Measurements from ENCODE around the gene LRGUK.
"Not testable (repeated sequence)": the region's sequence is repeated elsewhere in the genome, so short reads cannot be mapped to it uniquely, and the experiment has no call there.

The LRGUK gene

GRCh38 chr7:134191876-134192275, 64.7 kb downstream of the LRGUK start:
- Mint-ChIP-seq H3K4me1 (no peaks in the 10 kb centered on the region), H3K36me3 (no peaks in the 10 kb centered on the region), H3K4me3 (no peak overlapping the region), H3K27ac (no peak overlapping the region), H3K9me3 (no peaks in the 10 kb centered on the region), H3K27me3 (peaks cover 3% of the 10 kb centered on the region)

GRCh38 chr7:134193240-134193639, 66.1 kb downstream of the LRGUK start:
- Mint-ChIP-seq H3K4me1 (no peaks in the 10 kb centered on the region), H3K36me3 (no peaks in the 10 kb centered on the region), H3K27ac (no peak overlapping the region), H3K27me3 (peaks cover 4% of the 10 kb centered on the region), H3K9me3 (no peaks in the 10 kb centered on the region), H3K4me3 (no peak overlapping the region)

DNA sequence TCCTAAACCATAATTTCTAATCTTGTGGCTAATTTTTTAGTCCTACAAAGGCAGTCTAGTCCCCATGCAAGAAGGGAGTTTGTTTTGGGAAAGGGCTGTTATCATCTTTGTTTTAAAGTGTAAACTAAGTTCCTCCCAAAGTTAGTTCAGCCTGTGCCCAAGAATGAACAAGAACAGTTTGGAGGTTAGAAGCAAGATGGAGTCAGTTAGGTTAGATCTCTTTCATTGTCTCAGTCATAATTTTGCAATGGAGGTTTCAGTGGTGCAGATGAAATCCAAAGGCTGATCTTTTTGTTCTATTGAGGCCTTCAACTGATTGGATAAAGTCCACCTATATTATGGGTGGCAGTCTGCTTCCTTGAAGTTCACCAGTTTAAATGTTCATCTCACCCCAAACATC, 68.1 kb downstream of the LRGUK start:
- Mint-ChIP-seq H3K27ac (no peak overlapping the region), H3K9me3 (no peaks in the 10 kb centered on the region), H3K36me3 (no peaks in the 10 kb centered on the region), H3K27me3 (peaks cover 4% of the 10 kb centered on the region), H3K4me3 (no peak overlapping the region), H3K4me1 (no peaks in the 10 kb centered on the region)

DNA sequence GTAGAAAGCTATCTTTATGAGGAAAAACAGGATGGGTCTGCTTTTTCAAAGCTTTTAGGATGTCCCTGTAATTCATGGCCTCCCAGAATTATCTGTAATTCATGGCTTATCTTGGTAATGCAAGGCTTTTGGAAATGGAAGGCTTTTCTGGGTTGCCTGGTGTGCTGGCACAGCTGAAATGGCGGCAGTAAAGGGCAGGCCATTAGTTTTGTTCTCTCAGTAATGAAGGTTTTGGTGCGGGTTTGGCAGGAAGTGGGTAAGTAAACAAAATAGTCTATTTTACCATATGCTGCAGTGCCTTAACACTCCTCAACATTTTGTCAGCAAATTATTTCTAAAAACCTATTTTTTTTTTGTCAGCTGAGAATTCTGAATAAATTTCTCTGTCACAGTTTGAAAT, 69.3 kb downstream of the LRGUK start:
- H3K27ac Mint-ChIP-seq = no peak overlapping the region
- no peaks in the 10 kb centered on the region for H3K4me1 Mint-ChIP-seq
- H3K9me3 Mint-ChIP-seq = no peaks in the 10 kb centered on the region
- H3K4me3 Mint-ChIP-seq = no peak overlapping the region
- H3K36me3 Mint-ChIP-seq = no peaks in the 10 kb centered on the region
- peaks cover 4% of the 10 kb centered on the region for H3K27me3 Mint-ChIP-seq

DNA sequence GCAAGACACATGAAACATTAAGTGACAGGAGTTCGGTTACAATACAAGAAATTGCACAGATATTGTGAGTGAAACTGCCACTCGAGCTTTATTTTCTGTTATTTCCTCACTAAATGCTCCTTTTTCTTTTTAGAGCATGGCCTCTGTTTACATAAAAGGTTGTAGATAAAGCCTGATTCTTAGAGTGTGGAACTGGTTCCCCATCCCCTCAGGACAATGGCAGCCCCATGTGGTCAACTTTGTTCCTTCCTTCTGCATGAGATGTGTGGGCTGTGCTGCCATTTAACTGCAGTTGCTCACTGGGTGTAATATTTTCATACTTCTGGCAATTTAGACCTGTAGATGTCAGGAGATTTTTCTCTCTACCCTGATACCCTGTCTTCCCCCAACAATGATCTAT, 70.2 kb downstream of the LRGUK start:
- Mint-ChIP-seq H3K4me1 (no peaks in the 10 kb centered on the region), H3K4me3 (no peak overlapping the region), H3K27ac (no peak overlapping the region), H3K27me3 (peaks cover 4% of the 10 kb centered on the region), H3K36me3 (no peaks in the 10 kb centered on the region), H3K9me3 (no peaks in the 10 kb centered on the region)

GRCh38 chr7:134200970-134201369, 73.8 kb downstream of the LRGUK start:
- Mint-ChIP-seq H3K4me3 (no peak overlapping the region), H3K4me1 (no peaks in the 10 kb centered on the region), H3K27ac (no peak overlapping the region), H3K27me3 (peaks cover 4% of the 10 kb centered on the region), H3K9me3 (no peaks in the 10 kb centered on the region), H3K36me3 (no peaks in the 10 kb centered on the region)

DNA sequence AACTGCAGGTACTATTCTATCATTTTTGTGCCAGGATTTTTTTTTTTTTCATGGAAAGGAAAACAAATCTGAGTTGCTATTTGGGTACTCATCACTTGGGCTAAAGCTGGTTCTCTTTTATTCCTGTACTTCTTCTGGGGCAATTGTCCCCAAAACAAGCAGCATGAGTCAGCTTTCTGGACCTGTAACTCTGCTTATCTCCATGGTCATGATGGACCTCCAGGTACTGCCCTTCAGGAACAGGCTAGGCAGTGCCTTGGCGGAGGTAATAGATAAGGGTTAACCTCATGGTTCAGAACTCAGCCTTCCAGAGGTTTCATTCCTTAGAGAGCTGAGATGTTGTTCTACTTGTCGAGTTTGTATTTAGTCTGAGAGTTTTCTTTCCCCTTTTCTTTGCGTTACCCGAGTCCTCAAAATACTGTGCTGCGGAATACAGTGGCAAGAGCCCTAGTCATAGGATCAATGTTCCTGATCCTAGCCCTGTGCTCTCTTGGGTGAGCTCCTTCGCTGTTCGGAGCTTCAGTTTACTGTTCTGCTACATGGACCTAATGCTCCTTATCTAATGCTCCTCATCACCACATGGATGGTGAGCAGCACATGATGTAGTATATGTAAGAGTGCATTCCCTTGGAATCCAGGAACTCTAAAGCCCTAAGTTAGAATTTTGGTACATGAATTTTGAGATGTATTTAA, 74.6 kb downstream of the LRGUK start:
- H3K27ac Mint-ChIP-seq = no peak overlapping the region
- no peak overlapping the region for H3K4me3 Mint-ChIP-seq
- H3K36me3 Mint-ChIP-seq = no peaks in the 10 kb centered on the region
- no peaks in the 10 kb centered on the region for H3K9me3 Mint-ChIP-seq
- H3K4me1 Mint-ChIP-seq = no peaks in the 10 kb centered on the region
- peaks cover 4% of the 10 kb centered on the region for H3K27me3 Mint-ChIP-seq

GRCh38 chr7:134203186-134203889, 76.2 kb downstream of the LRGUK start:
- no peaks in the 10 kb centered on the region for H3K27me3 Mint-ChIP-seq
- no peak overlapping the region for H3K27ac Mint-ChIP-seq
- no peaks in the 10 kb centered on the region for H3K36me3 Mint-ChIP-seq
- H3K9me3 Mint-ChIP-seq = no peaks in the 10 kb centered on the region
- H3K4me3 Mint-ChIP-seq = no peak overlapping the region
- no peaks in the 10 kb centered on the region for H3K4me1 Mint-ChIP-seq

GRCh38 chr7:134209322-134210015, 82.3 kb downstream of the LRGUK start:
- H3K27ac Mint-ChIP-seq = no peak overlapping the region
- peaks cover 7% of the 10 kb centered on the region for H3K27me3 Mint-ChIP-seq
- no peaks in the 10 kb centered on the region for H3K36me3 Mint-ChIP-seq
- no peak overlapping the region for H3K4me3 Mint-ChIP-seq
- no peaks in the 10 kb centered on the region for H3K4me1 Mint-ChIP-seq
- H3K9me3 Mint-ChIP-seq = no peaks in the 10 kb centered on the region

DNA sequence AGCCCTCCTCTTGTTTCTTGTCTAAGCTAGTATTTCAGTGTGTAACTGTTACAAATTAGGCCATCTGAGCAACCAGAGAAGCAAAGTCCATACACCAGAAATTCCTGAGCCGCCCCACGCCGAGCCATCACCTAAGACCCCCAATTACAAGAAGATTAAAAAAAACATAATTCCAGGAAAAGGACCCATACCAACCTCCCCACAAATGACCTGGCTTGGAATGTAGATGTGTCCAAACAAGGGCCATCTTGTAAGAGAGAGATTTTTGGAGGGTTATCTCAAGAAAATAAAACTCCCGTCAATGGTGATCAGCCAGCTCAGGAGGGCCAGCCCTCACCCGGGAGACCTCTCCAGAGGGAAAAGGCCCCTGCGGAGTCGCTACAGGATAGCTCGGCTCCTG, 83.1 kb downstream of the LRGUK start:
- Mint-ChIP-seq H3K27me3 (peaks cover 7% of the 10 kb centered on the region), H3K27ac (no peak overlapping the region)

GRCh38 chr7:134210976-134211663, 84.0 kb downstream of the LRGUK start:
- Mint-ChIP-seq H3K4me3 (no peak overlapping the region), H3K27me3 (peaks cover 7% of the 10 kb centered on the region), H3K36me3 (no peaks in the 10 kb centered on the region), H3K9me3 (no peaks in the 10 kb centered on the region), H3K27ac (no peak overlapping the region), H3K4me1 (no peaks in the 10 kb centered on the region)

More for the DNA sequence above, 83.1 kb downstream of the LRGUK start:
- Mint-ChIP-seq H3K4me3 (no peak overlapping the region), H3K36me3 (no peaks in the 10 kb centered on the region), H3K9me3 (no peaks in the 10 kb centered on the region), H3K4me1 (no peaks in the 10 kb centered on the region)

- H3K36me3 Mint-ChIP-seq = no peaks in the 10 kb centered on the region
- no peak overlapping the region for H3K4me3 Mint-ChIP-seq
- no peak overlapping the region for H3K27ac Mint-ChIP-seq
- no peaks in the 10 kb centered on the region for H3K4me1 Mint-ChIP-seq
- no peaks in the 10 kb centered on the region for H3K9me3 Mint-ChIP-seq
- peaks cover 8% of the 10 kb centered on the region for H3K27me3 Mint-ChIP-seq
These were observed 84.7 kb downstream of the LRGUK start for GRCh38 chr7:134211817-134212216.

- Mint-ChIP-seq H3K27me3 (peaks cover 8% of the 10 kb centered on the region), H3K9me3 (no peaks in the 10 kb centered on the region), H3K27ac (no peak overlapping the region), H3K4me1 (no peaks in the 10 kb centered on the region), H3K4me3 (no peak overlapping the region), H3K36me3 (no peaks in the 10 kb centered on the region)
These were observed 85.7 kb downstream of the LRGUK start for GRCh38 chr7:134212576-134213546.

DNA sequence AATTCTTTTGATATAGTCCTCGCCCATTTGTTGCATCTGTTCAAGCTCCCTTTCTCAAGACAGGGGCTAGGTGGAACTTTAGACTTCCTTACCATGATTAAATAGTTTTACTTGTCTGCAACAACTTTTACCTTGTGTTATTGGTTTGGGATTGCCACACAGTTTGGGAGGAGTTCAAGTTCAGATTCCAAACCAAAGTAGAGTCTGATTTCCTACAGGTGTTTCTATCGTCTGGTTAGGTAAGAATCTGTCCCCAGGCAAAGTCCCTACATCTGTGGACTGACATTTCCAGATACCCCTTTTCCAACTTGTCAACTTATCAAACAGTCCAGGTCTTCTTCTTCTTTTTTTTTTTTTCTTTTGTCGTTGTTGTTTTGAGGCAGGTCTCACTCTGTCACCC, 93.1 kb downstream of the LRGUK start:
- Mint-ChIP-seq H3K27me3 (peaks cover 1% of the 10 kb centered on the region), H3K4me1 (no peaks in the 10 kb centered on the region), H3K27ac (no peak overlapping the region), H3K36me3 (no peaks in the 10 kb centered on the region), H3K4me3 (no peak overlapping the region), H3K9me3 (no peaks in the 10 kb centered on the region)

- H3K4me1 Mint-ChIP-seq, H3K36me3 Mint-ChIP-seq, H3K27ac Mint-ChIP-seq: not testable (repeated sequence)
These were observed 104.2 kb downstream of the LRGUK start for GRCh38 chr7:134231296-134231695.

More at GRCh38 chr7:134231296-134231695, 104.2 kb downstream of the LRGUK start:
- not testable (repeated sequence) for H3K4me3 Mint-ChIP-seq, H3K27me3 Mint-ChIP-seq
- H3K9me3 Mint-ChIP-seq = peaks cover 12% of the 10 kb centered on the region
